HEK293 (cell line): ENCODE results near the gene FSTL4.

Experiments used
- CTCF ChIA-PET: fragments of 350-600 bp; formaldehyde crosslinking; extraction: SDS; loops from one replicate; lab custom pipeline; 2021; ENCODE audit warnings: antibody characterized with exemption; lab: Yijun Ruan, JAX
- POLR2A ChIA-PET: fragments of 300-600 bp; formaldehyde crosslinking; extraction: SDS; loops from one replicate; lab custom pipeline; 2020; ENCODE audit warnings: antibody characterized with exemption, inconsistent platforms; lab: Yijun Ruan, JAX
- H3K27ac ChIP-seq: fragments of 200-500 bp; sonication (Bioruptor generic); 2 replicates; pipeline ENCODE4 v1.5.1; 2014; ENCODE audit warnings: low read depth, low read length, control low read depth, inconsistent platforms; ENCODE audit errors: extremely low read depth
- H3K36me3 ChIP-seq, 2 experiments: fragments of 200-500 bp in 1 of 2; sonication (Bioruptor generic) in 1 of 2; 1 replicate in 1 of 2; 2 replicates in 1 of 2; pipeline ENCODE4 v1.5.1; 2014 to 2017; ENCODE audit warnings: inconsistent platforms in 2 of 2, low read length in 2 of 2; ENCODE audit not compliant: control insufficient read depth in 2 of 2, insufficient read depth in 1 of 2
- H3K4me1 ChIP-seq: fragments of 200-500 bp; sonication (Bioruptor generic); 2 replicates; pipeline ENCODE4 v1.5.1; 2014; ENCODE audit warnings: mild to moderate bottlenecking, low read length, inconsistent platforms; ENCODE audit not compliant: control insufficient read depth, insufficient read depth
- H3K4me3 ChIP-seq: 2 replicates; pipeline ENCODE4 v1.5.1; 2011; ENCODE audit warnings: low read depth, mild to moderate bottlenecking, control low read depth, low read length, moderate library complexity
- H3K9me3 ChIP-seq: fragments of 200-500 bp; sonication (Bioruptor generic); 2 replicates; pipeline ENCODE4 v1.5.1; 2014; ENCODE audit warnings: low read depth, low read length, inconsistent platforms; ENCODE audit not compliant: control insufficient read depth, insufficient read depth
- AEBP2 ChIP-seq: fragments of 450-650 bp; formaldehyde crosslinking; IDR thresholded peaks from 2 replicates; pipeline ENCODE4 v1.5.1; 2016; ENCODE audit warnings: missing biosample characterization, missing genetic modification characterization, borderline replicate concordance
- FEZF1 ChIP-seq: fragments of 450-650 bp; formaldehyde crosslinking; IDR thresholded peaks from 2 replicates; pipeline ENCODE4 v1.5.1; 2016; ENCODE audit warnings: missing biosample characterization, missing genetic modification characterization
- HOXC10 ChIP-seq: sonication (generic); formaldehyde crosslinking; IDR thresholded peaks from 2 replicates; pipeline ENCODE4 v1.8.1; 2023; ENCODE audit warnings: mild to moderate bottlenecking, missing genetic modification reagents
- IKZF3 ChIP-seq: fragments of 450-650 bp; IDR thresholded peaks from 2 replicates; pipeline ENCODE4 v1.5.0; 2018; ENCODE audit warnings: missing biosample characterization, mild to moderate bottlenecking, missing genetic modification characterization, moderate library complexity
- KLF10 ChIP-seq: fragments of 450-650 bp; IDR thresholded peaks from 2 replicates; pipeline ENCODE4 v1.5.1; 2018; ENCODE audit warnings: missing biosample characterization, mild to moderate bottlenecking, missing genetic modification characterization
- OVOL3 ChIP-seq: fragments of 450-650 bp; formaldehyde crosslinking; IDR thresholded peaks from 2 replicates; pipeline ENCODE4 v1.5.1; 2016; ENCODE audit warnings: missing biosample characterization, missing genetic modification characterization
- SP7 ChIP-seq: fragments of 450-650 bp; formaldehyde crosslinking; IDR thresholded peaks from 2 replicates; pipeline ENCODE4 v1.5.1; 2016; ENCODE audit warnings: missing biosample characterization, missing genetic modification characterization
- TRIM28 ChIP-seq: IDR thresholded peaks from 2 replicates; pipeline ENCODE4 v1.6.1; 2011; ENCODE audit warnings: low read length, control low read depth, borderline replicate concordance
- WT1 ChIP-seq: fragments of 450-650 bp; formaldehyde crosslinking; IDR thresholded peaks from 2 replicates; pipeline ENCODE4 v1.5.1; 2016; ENCODE audit warnings: missing biosample characterization, missing genetic modification characterization
- ZBTB48 ChIP-seq: fragments of 450-650 bp; formaldehyde crosslinking; IDR thresholded peaks from 2 replicates; pipeline ENCODE4 v1.5.1; 2016; ENCODE audit warnings: missing biosample characterization, missing genetic modification characterization
- ZFHX2 ChIP-seq: fragments of 450-650 bp; formaldehyde crosslinking; conservative IDR thresholded peaks from 2 replicates; pipeline ENCODE4 v1.5.1; 2016; ENCODE audit warnings: missing biosample characterization, missing genetic modification characterization
- ZIC2 ChIP-seq: fragments of 450-650 bp; formaldehyde crosslinking; IDR thresholded peaks from 2 replicates; pipeline ENCODE4 v1.5.1; 2016; ENCODE audit warnings: missing biosample characterization, missing genetic modification characterization
- ZNF175 ChIP-seq: fragments of 450-650 bp; formaldehyde crosslinking; IDR thresholded peaks from 2 replicates; pipeline ENCODE4 v1.5.1; 2016; ENCODE audit warnings: missing biosample characterization, missing genetic modification characterization
- ZNF2 ChIP-seq: fragments of 450-650 bp; formaldehyde crosslinking; IDR thresholded peaks from 2 replicates; pipeline ENCODE4 v1.5.1; 2016; ENCODE audit warnings: missing biosample characterization, missing genetic modification characterization
- ZNF324 ChIP-seq: fragments of 450-650 bp; formaldehyde crosslinking; IDR thresholded peaks from 2 replicates; pipeline ENCODE4 v1.5.1; 2016; ENCODE audit warnings: missing biosample characterization, missing genetic modification characterization
- ZNF354C ChIP-seq: fragments of 450-650 bp; formaldehyde crosslinking; IDR thresholded peaks from 2 replicates; pipeline ENCODE4 v1.5.1; 2016; ENCODE audit warnings: missing biosample characterization, missing genetic modification characterization, low read depth, borderline replicate concordance
- ZNF391 ChIP-seq: fragments of 450-650 bp; formaldehyde crosslinking; IDR thresholded peaks from 2 replicates; pipeline ENCODE4 v1.5.1; 2016; ENCODE audit warnings: low read depth, missing biosample characterization, missing genetic modification characterization, borderline replicate concordance
- ZNF404 ChIP-seq: fragments of 450-650 bp; formaldehyde crosslinking; IDR thresholded peaks from 2 replicates; pipeline ENCODE4 v1.5.1; 2017; ENCODE audit warnings: missing biosample characterization, missing genetic modification characterization
- ZNF423 ChIP-seq: fragments of 450-650 bp; formaldehyde crosslinking; IDR thresholded peaks from 2 replicates; pipeline ENCODE4 v1.5.1; 2016; ENCODE audit warnings: missing biosample characterization, missing genetic modification characterization
- ZNF473 ChIP-seq: fragments of 450-650 bp; formaldehyde crosslinking; IDR thresholded peaks from 2 replicates; pipeline ENCODE4 v1.5.1; 2017; ENCODE audit warnings: missing biosample characterization, missing genetic modification characterization
- ZNF501 ChIP-seq: fragments of 450-650 bp; formaldehyde crosslinking; IDR thresholded peaks from 2 replicates; pipeline ENCODE4 v1.5.1; 2016; ENCODE audit warnings: missing biosample characterization, missing genetic modification characterization
- ZNF514 ChIP-seq: fragments of 450-650 bp; formaldehyde crosslinking; IDR thresholded peaks from 2 replicates; pipeline ENCODE4 v1.5.1; 2016; ENCODE audit warnings: missing biosample characterization, missing genetic modification characterization
- ZNF623 ChIP-seq: fragments of 450-650 bp; formaldehyde crosslinking; IDR thresholded peaks from 2 replicates; pipeline ENCODE4 v1.5.1; 2016; ENCODE audit warnings: missing biosample characterization, missing genetic modification characterization
- ZNF629 ChIP-seq: fragments of 450-650 bp; formaldehyde crosslinking; IDR thresholded peaks from 2 replicates; pipeline ENCODE4 v1.5.1; 2017; ENCODE audit warnings: missing biosample characterization, missing genetic modification characterization
- ZNF837 ChIP-seq: fragments of 450-650 bp; formaldehyde crosslinking; IDR thresholded peaks from 2 replicates; pipeline ENCODE4 v1.5.1; 2016; ENCODE audit warnings: missing biosample characterization, missing genetic modification characterization
- ZSCAN30 ChIP-seq: fragments of 450-650 bp; IDR thresholded peaks from 2 replicates; pipeline ENCODE4 v1.5.1; 2018; ENCODE audit warnings: missing biosample characterization, mild to moderate bottlenecking, missing genetic modification characterization, moderate library complexity
- ZXDB ChIP-seq: fragments of 450-650 bp; formaldehyde crosslinking; IDR thresholded peaks from 2 replicates; pipeline ENCODE4 v1.5.1; 2016; ENCODE audit warnings: missing biosample characterization, missing genetic modification characterization
- TF ChIP-seq, protein P1 (sequence below): fragments of 450-650 bp; formaldehyde crosslinking; IDR thresholded peaks from 2 replicates; pipeline ENCODE4 v1.5.1; 2016; ENCODE audit warnings: missing biosample characterization, missing genetic modification characterization, low read depth
- TF ChIP-seq, protein P2 (sequence below): fragments of 450-650 bp; formaldehyde crosslinking; IDR thresholded peaks from 2 replicates; pipeline ENCODE4 v1.5.1; 2017; ENCODE audit warnings: missing biosample characterization, missing genetic modification characterization
- TF ChIP-seq, protein P3 (sequence below): fragments of 450-650 bp; formaldehyde crosslinking; IDR thresholded peaks from 2 replicates; pipeline ENCODE4 v1.5.0; 2017; ENCODE audit warnings: missing biosample characterization, missing genetic modification characterization, borderline replicate concordance
- TF ChIP-seq, protein P4 (sequence below): fragments of 450-650 bp; formaldehyde crosslinking; IDR thresholded peaks from 2 replicates; pipeline ENCODE4 v1.5.1; 2016; ENCODE audit warnings: missing biosample characterization, missing genetic modification characterization

The FSTL4 gene

DNA sequence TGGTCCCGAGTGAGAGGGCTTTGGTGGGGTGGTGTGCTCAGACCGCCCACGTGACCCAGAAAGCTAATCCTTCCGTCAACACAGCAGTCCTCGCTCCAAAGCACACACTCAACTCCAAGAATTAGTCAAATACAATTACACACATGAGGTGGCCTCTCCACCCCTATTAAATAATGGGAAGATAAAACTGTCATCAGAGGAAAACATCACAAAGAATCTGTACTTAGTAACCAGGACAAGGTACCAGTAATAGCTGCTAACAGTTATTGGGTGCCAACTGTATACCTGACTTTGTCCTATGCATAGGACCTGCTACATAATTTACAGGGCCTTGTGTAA lies 337.8 kb downstream of the FSTL4 start:
- POLR2A ChIA-PET: no interaction called here
- CTCF ChIA-PET: no interaction called here
- TF ChIP-seq ZXDB (tag by site-specific recombination): 0 out of 2 replicates have a peak, but pooled peaks have one; percentile 38
- peak; percentile 54; the same call in 1 of the 2 replicates for TF ChIP-seq ZIC2
- TF ChIP-seq ZBTB48 (tag by site-specific recombination): no peak
- peak; percentile 94 for TF ChIP-seq WT1 (tag by site-specific recombination)
- 0 out of 2 replicates have a peak, but pooled peaks have one; percentile 19 for TF ChIP-seq TRIM28
- no peak for TF ChIP-seq ZNF175 (tag by site-specific recombination)
- TF ChIP-seq ZNF629: peak; percentile 81
- TF ChIP-seq, protein P1, sequence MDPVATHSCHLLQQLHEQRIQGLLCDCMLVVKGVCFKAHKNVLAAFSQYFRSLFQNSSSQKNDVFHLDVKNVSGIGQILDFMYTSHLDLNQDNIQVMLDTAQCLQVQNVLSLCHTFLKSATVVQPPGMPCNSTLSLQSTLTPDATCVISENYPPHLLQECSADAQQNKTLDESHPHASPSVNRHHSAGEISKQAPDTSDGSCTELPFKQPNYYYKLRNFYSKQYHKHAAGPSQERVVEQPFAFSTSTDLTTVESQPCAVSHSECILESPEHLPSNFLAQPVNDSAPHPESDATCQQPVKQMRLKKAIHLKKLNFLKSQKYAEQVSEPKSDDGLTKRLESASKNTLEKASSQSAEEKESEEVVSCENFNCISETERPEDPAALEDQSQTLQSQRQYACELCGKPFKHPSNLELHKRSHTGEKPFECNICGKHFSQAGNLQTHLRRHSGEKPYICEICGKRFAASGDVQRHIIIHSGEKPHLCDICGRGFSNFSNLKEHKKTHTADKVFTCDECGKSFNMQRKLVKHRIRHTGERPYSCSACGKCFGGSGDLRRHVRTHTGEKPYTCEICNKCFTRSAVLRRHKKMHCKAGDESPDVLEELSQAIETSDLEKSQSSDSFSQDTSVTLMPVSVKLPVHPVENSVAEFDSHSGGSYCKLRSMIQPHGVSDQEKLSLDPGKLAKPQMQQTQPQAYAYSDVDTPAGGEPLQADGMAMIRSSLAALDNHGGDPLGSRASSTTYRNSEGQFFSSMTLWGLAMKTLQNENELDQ (tag by site-specific recombination): no peak
- TF ChIP-seq ZNF473 (tag by site-specific recombination): no peak
- no peak for TF ChIP-seq ZNF391 (tag by site-specific recombination)
- TF ChIP-seq, protein P2, sequence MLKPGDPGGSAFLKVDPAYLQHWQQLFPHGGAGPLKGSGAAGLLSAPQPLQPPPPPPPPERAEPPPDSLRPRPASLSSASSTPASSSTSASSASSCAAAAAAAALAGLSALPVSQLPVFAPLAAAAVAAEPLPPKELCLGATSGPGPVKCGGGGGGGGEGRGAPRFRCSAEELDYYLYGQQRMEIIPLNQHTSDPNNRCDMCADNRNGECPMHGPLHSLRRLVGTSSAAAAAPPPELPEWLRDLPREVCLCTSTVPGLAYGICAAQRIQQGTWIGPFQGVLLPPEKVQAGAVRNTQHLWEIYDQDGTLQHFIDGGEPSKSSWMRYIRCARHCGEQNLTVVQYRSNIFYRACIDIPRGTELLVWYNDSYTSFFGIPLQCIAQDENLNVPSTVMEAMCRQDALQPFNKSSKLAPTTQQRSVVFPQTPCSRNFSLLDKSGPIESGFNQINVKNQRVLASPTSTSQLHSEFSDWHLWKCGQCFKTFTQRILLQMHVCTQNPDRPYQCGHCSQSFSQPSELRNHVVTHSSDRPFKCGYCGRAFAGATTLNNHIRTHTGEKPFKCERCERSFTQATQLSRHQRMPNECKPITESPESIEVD: peak; percentile 98
- peak; percentile 67 for TF ChIP-seq ZFHX2 (tag by site-specific recombination)
- no peak for TF ChIP-seq ZNF423 (tag by site-specific recombination)
- TF ChIP-seq ZNF2 (tag by site-specific recombination): peak; percentile 71
- TF ChIP-seq, protein P3, sequence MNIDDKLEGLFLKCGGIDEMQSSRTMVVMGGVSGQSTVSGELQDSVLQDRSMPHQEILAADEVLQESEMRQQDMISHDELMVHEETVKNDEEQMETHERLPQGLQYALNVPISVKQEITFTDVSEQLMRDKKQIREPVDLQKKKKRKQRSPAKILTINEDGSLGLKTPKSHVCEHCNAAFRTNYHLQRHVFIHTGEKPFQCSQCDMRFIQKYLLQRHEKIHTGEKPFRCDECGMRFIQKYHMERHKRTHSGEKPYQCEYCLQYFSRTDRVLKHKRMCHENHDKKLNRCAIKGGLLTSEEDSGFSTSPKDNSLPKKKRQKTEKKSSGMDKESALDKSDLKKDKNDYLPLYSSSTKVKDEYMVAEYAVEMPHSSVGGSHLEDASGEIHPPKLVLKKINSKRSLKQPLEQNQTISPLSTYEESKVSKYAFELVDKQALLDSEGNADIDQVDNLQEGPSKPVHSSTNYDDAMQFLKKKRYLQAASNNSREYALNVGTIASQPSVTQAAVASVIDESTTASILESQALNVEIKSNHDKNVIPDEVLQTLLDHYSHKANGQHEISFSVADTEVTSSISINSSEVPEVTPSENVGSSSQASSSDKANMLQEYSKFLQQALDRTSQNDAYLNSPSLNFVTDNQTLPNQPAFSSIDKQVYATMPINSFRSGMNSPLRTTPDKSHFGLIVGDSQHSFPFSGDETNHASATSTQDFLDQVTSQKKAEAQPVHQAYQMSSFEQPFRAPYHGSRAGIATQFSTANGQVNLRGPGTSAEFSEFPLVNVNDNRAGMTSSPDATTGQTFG (tag by site-specific recombination): no peak
- no peak; the same call in 1 of the 2 replicates for TF ChIP-seq KLF10 (tag by site-specific recombination)
- peak; percentile 70; the same call in 1 of the 2 replicates for TF ChIP-seq ZSCAN30
- TF ChIP-seq AEBP2 (tag by site-specific recombination): no peak
- TF ChIP-seq, protein P4, sequence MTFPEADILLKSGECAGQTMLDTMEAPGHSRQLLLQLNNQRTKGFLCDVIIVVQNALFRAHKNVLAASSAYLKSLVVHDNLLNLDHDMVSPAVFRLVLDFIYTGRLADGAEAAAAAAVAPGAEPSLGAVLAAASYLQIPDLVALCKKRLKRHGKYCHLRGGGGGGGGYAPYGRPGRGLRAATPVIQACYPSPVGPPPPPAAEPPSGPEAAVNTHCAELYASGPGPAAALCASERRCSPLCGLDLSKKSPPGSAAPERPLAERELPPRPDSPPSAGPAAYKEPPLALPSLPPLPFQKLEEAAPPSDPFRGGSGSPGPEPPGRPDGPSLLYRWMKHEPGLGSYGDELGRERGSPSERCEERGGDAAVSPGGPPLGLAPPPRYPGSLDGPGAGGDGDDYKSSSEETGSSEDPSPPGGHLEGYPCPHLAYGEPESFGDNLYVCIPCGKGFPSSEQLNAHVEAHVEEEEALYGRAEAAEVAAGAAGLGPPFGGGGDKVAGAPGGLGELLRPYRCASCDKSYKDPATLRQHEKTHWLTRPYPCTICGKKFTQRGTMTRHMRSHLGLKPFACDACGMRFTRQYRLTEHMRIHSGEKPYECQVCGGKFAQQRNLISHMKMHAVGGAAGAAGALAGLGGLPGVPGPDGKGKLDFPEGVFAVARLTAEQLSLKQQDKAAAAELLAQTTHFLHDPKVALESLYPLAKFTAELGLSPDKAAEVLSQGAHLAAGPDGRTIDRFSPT: peak; percentile 56; the same call in 1 of the 2 replicates
- TF ChIP-seq ZNF404 (tag by site-specific recombination): no peak
- TF ChIP-seq OVOL3: peak; percentile 84; the same call in 1 of the 2 replicates
- peak; percentile 91 for TF ChIP-seq SP7 (tag by site-specific recombination)
- no peak for TF ChIP-seq ZNF623 (tag by site-specific recombination)
- TF ChIP-seq IKZF3: peak; percentile 77; the same call in 1 of the 2 replicates
- TF ChIP-seq HOXC10 (CRISPR knock-in tag): no peak
- peak; percentile 81 for TF ChIP-seq FEZF1 (tag by site-specific recombination)
- peak; percentile 77 for TF ChIP-seq ZNF501
- no peak for TF ChIP-seq ZNF354C (tag by site-specific recombination)
- TF ChIP-seq ZNF514: no peak
- TF ChIP-seq ZNF837 (tag by site-specific recombination): no peak
- peak; percentile 54; the same call in 1 of the 2 replicates for TF ChIP-seq ZNF324 (tag by site-specific recombination)

More for the DNA sequence above, 337.8 kb downstream of the FSTL4 start:
- Histone ChIP-seq H3K4me3 (no peak overlapping the region), H3K4me1 (peaks cover 2% of the 10 kb centered on the region), H3K36me3 (no peaks in the 10 kb centered on the region), H3K27ac (no peak overlapping the region), H3K9me3 (no peaks in the 10 kb centered on the region)
